Choroid plexus epithelial cell (primary cell): ENCODE measurements around the gene A1CF.
"Not testable (repeated sequence)": the region's sequence is repeated elsewhere in the genome, so short reads cannot be mapped to it uniquely, and the experiment has no call there.

Source experiments
- DNase-seq: peaks from one replicate; pipeline ENCODE4 v3.0.0-alpha.2; 2010; ENCODE audit warnings: low read depth
- H3K4me3 ChIP-seq: 2 replicates; pipeline ENCODE4 v1.5.1; 2011; ENCODE audit warnings: low read depth, mild to moderate bottlenecking, control low read depth, low read length, moderate library complexity
- CTCF ChIP-seq: conservative IDR thresholded peaks from 2 replicates; pipeline ENCODE4 v1.5.1; 2011; ENCODE audit warnings: low read depth, mild to moderate bottlenecking, control low read depth, inconsistent platforms, low read length, moderate library complexity

The A1CF gene

GRCh38 chr10:50885097-50885859 is at the start of gene A1CF:
A1CF (minus strand) TSS chr10:50885627; CDS start chr10:50859940, 25,687 bp downstream.
- TF ChIP-seq CTCF = no peak
- no peak for DNase-seq
- H3K4me3 ChIP-seq = no peak within 1 kb of the TSS

- no peak overlapping the region for H3K4me3 ChIP-seq
- DNase-seq = no peak
- TF ChIP-seq CTCF = no peak
Measured at GRCh38 chr10:50931948-50932431, 46.6 kb upstream of the A1CF start.

- no peak for TF ChIP-seq CTCF
- no peak for DNase-seq
Measured at GRCh38 chr10:50929670-50930069, 44.2 kb upstream of the A1CF start.

GRCh38 chr10:50928190-50928552 is 42.7 kb upstream of the A1CF start:
- no peak for DNase-seq
- no peak overlapping the region for H3K4me3 ChIP-seq
- TF ChIP-seq CTCF = no peak

More at GRCh38 chr10:50929670-50930069, 44.2 kb upstream of the A1CF start:
- H3K4me3 ChIP-seq = no peak overlapping the region

GRCh38 chr10:50927522-50928189 is 42.2 kb upstream of the A1CF start:
- TF ChIP-seq CTCF = no peak
- H3K4me3 ChIP-seq = no peak overlapping the region
- no peak for DNase-seq

GRCh38 chr10:50923471-50923870 is 38.0 kb upstream of the A1CF start:
- H3K4me3 ChIP-seq, DNase-seq: not testable (repeated sequence)

GRCh38 chr10:50919010-50919409 is 33.6 kb upstream of the A1CF start:
- no peak for TF ChIP-seq CTCF
- no peak for DNase-seq

More at GRCh38 chr10:50919010-50919409, 33.6 kb upstream of the A1CF start:
- H3K4me3 ChIP-seq = no peak overlapping the region
